GM19238 (cell line): Measurements from ENCODE around the gene LONRF2.
"Not testable (repeated sequence)": the region's sequence is repeated elsewhere in the genome, so short reads cannot be mapped to it uniquely, and the experiment has no call there.

Experiments used
- DNase-seq: peaks from one replicate; pipeline ENCODE4 v3.0.0; 2011; ENCODE audit warnings: low spot score; ENCODE audit not compliant: insufficient read length

Gene LONRF2

GRCh38 chr2:100256416-100256815 lies 65.9 kb downstream of the LONRF2 start:
- no peak for DNase-seq

- no peak for DNase-seq
These were observed 67.6 kb downstream of the LONRF2 start for GRCh38 chr2:100254646-100255210.

- DNase-seq: no peak
These were observed 68.5 kb downstream of the LONRF2 start for GRCh38 chr2:100253786-100254185.

- DNase-seq: no peak
These were observed 69.2 kb downstream of the LONRF2 start for GRCh38 chr2:100252811-100253698.

- no peak for DNase-seq
These were observed 71.7 kb downstream of the LONRF2 start for GRCh38 chr2:100250645-100251044.

GRCh38 chr2:100248971-100249370 lies 73.3 kb downstream of the LONRF2 start:
- DNase-seq: no peak

- DNase-seq: not testable (repeated sequence)
These were observed 73.7 kb downstream of the LONRF2 start for GRCh38 chr2:100248556-100248955.

- DNase-seq: peak; percentile 31
These were observed 74.3 kb downstream of the LONRF2 start for GRCh38 chr2:100248044-100248330.

- DNase-seq: peak; percentile 71
These were observed 74.9 kb downstream of the LONRF2 start for GRCh38 chr2:100247256-100248043.

GRCh38 chr2:100246163-100247145 lies 75.8 kb downstream of the LONRF2 start:
- no peak for DNase-seq

GRCh38 chr2:100245681-100246080 lies 76.6 kb downstream of the LONRF2 start:
- no peak for DNase-seq

GRCh38 chr2:100244881-100245605 lies 77.3 kb downstream of the LONRF2 start:
- no peak for DNase-seq

GRCh38 chr2:100243631-100244030 lies 78.7 kb downstream of the LONRF2 start:
- DNase-seq: no peak

- peak; percentile 32 for DNase-seq
These were observed 79.2 kb downstream of the LONRF2 start for GRCh38 chr2:100242891-100243619.

- no peak for DNase-seq
These were observed 79.8 kb downstream of the LONRF2 start for GRCh38 chr2:100242476-100242875.

- no peak for DNase-seq
These were observed 81.1 kb downstream of the LONRF2 start for GRCh38 chr2:100241236-100241635.

- no peak for DNase-seq
These were observed 81.9 kb downstream of the LONRF2 start for GRCh38 chr2:100240386-100240785.

GRCh38 chr2:100239486-100240210 lies 82.7 kb downstream of the LONRF2 start:
- no peak for DNase-seq

GRCh38 chr2:100238471-100238870 lies 83.8 kb downstream of the LONRF2 start:
- no peak for DNase-seq
